ENCODE measurements around the gene SARS2. TPM values are rescaled to one million over a fixed set of nuclear protein-coding genes. Genes with fewer than 3 reads are reported as not detected.

The SARS2 gene
- total RNA-seq, 1 donor from 2014 or later, result 36.7 TPM

DNA sequence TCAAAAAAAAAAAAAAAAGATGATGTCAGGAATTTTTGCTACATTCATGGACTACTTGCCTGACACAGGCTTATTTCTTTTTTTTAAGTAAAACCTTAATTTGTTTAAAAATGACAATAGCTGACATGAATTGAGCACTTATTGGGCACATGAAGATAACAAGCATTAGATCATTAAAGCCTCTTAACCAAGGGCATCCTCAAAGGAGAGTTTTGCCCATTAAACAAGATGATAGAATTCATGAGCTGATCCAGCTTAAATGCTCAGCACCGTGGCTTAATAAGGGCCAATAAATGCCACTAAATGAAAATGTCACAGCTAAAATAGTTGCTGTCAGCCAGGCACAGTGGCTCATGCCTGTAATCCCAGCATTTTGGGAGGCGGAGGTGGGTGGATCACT is 25.7 kb upstream of the SARS2 start:
- TF ChIP-seq, protein P1, sequence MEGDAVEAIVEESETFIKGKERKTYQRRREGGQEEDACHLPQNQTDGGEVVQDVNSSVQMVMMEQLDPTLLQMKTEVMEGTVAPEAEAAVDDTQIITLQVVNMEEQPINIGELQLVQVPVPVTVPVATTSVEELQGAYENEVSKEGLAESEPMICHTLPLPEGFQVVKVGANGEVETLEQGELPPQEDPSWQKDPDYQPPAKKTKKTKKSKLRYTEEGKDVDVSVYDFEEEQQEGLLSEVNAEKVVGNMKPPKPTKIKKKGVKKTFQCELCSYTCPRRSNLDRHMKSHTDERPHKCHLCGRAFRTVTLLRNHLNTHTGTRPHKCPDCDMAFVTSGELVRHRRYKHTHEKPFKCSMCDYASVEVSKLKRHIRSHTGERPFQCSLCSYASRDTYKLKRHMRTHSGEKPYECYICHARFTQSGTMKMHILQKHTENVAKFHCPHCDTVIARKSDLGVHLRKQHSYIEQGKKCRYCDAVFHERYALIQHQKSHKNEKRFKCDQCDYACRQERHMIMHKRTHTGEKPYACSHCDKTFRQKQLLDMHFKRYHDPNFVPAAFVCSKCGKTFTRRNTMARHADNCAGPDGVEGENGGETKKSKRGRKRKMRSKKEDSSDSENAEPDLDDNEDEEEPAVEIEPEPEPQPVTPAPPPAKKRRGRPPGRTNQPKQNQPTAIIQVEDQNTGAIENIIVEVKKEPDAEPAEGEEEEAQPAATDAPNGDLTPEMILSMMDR (IDR thresholded peaks at IDR 0.05; ENCODE audit: unreplicated experiment), result no peak
- H3K27me3 Mint-ChIP-seq (ENCODE audit: unreplicated experiment), result no peaks in the 10 kb centered on the region
- peaks cover 6% of the 10 kb centered on the region for H3K36me3 Mint-ChIP-seq (ENCODE audit: low read depth, unreplicated experiment)
- H3K27ac Mint-ChIP-seq (ENCODE audit: unreplicated experiment), result no peak overlapping the region
- H3K4me3 Mint-ChIP-seq (ENCODE audit: unreplicated experiment), result no peak overlapping the region
- no peak for DNase-seq (ENCODE audit: low spot score)
- H3K9me3 Mint-ChIP-seq (ENCODE audit: unreplicated experiment), result no peaks in the 10 kb centered on the region
- H3K4me1 Mint-ChIP-seq (ENCODE audit: unreplicated experiment), result peaks cover 5% of the 10 kb centered on the region

DNA sequence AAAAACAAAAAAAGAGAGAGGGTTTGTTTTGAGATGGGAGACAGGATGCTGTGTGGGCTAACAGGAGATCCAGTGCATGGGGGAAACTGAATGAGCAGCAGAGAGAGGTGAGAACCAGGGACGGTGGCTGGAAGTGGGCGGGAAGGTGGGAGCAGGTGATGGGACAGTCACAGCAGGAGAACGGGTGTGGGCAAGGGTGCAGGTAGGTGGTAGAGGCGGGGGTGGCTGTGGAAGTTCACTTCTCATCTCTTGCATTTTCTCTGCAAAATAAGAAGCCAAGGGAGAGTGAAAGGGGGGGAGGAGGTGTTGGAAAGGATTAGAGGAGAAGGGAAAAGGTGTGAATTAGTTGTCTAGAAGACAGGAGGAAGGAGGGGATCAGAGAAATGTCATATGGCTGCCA is 23.1 kb upstream of the SARS2 start:
- peaks cover 6% of the 10 kb centered on the region for H3K36me3 Mint-ChIP-seq (ENCODE audit: low read depth, unreplicated experiment)

DNA sequence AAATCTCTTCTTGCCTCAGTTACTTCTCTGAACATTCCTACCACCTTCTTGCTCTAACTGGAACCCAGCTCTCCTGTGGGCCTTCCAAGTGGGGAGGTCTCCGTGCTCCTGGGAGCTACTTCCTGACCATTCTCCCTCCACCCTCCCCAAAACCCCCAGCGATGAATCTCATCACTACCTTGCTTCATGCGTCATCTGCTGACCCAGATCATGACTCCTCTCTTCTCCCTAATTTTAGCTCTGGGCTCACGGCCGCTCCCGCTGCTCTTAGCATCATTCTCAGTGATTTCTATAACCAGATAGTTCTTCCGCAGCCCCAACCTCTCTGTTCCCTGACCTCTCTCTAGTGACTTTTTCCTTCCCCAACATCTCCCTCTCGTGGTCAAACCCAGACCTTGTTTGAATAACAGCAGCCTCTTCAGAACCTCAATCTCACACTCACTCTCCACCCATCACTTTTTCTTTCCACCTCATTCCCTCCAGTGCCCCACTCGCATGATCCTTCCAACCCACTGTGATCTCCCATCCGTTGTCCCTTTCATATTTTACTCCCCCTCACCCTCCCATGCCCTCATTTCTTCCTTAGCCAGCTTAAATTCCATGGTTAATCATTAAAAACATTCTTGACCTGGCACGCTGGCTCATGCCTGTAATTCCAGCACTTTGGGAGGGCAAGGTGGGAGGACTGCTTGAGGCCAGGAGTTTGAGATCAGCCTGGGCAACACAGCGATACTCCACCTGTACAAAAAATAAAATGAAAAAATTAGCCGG is 22.0 kb upstream of the SARS2 start:
- Mint-ChIP-seq H3K27me3 (ENCODE audit: unreplicated experiment) (peaks cover 7% of the 10 kb centered on the region), H3K9me3 (ENCODE audit: unreplicated experiment) (no peaks in the 10 kb centered on the region), H3K4me1 (ENCODE audit: unreplicated experiment) (peaks cover 8% of the 10 kb centered on the region), H3K36me3 (ENCODE audit: low read depth, unreplicated experiment) (peaks cover 6% of the 10 kb centered on the region), H3K4me3 (ENCODE audit: unreplicated experiment) (peak overlapping the region; percentile 45), H3K27ac (ENCODE audit: unreplicated experiment) (no peak overlapping the region)
- peak; percentile 53 for DNase-seq (ENCODE audit: low spot score)
- TF ChIP-seq, protein P1 (IDR thresholded peaks at IDR 0.05; ENCODE audit: unreplicated experiment), result peak; percentile 26

More for the DNA sequence above, 23.1 kb upstream of the SARS2 start:
- no peaks in the 10 kb centered on the region for H3K9me3 Mint-ChIP-seq (ENCODE audit: unreplicated experiment)
- no peak overlapping the region for H3K27ac Mint-ChIP-seq (ENCODE audit: unreplicated experiment)
- H3K27me3 Mint-ChIP-seq (ENCODE audit: unreplicated experiment), result peaks cover 4% of the 10 kb centered on the region
- TF ChIP-seq, protein P1 (IDR thresholded peaks at IDR 0.05; ENCODE audit: unreplicated experiment), result no peak
- peaks cover 8% of the 10 kb centered on the region for H3K4me1 Mint-ChIP-seq (ENCODE audit: unreplicated experiment)
- H3K4me3 Mint-ChIP-seq (ENCODE audit: unreplicated experiment), result no peak overlapping the region
- no peak for DNase-seq (ENCODE audit: low spot score)

DNA sequence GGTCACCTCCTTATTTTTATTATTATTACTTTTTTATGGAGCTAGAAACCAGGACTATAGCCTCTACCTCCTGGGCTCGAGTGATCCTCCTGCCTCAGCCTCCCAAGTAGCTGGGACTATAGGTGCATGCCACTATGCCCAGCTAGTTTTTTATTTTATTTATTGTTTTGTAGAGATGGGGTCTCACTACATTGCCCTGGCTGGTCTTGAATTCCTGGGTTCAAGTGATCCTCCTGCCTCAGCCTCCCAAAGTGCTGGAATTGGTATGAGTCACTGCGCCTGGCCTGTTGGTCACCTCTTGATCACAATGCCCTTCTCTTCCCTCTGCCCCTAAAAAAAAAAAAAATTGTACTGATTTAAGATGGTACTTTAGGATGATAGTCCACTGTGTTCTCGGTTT is 20.6 kb upstream of the SARS2 start:
- TF ChIP-seq, protein P1 (IDR thresholded peaks at IDR 0.05; ENCODE audit: unreplicated experiment), result no peak
- H3K27me3 Mint-ChIP-seq (ENCODE audit: unreplicated experiment), result peaks cover 10% of the 10 kb centered on the region

More for the DNA sequence above, 20.6 kb upstream of the SARS2 start:
- no peaks in the 10 kb centered on the region for H3K9me3 Mint-ChIP-seq (ENCODE audit: unreplicated experiment)
- peaks cover 8% of the 10 kb centered on the region for H3K4me1 Mint-ChIP-seq (ENCODE audit: unreplicated experiment)
- no peak overlapping the region for H3K4me3 Mint-ChIP-seq (ENCODE audit: unreplicated experiment)
- DNase-seq (ENCODE audit: low spot score), result no peak
- no peak overlapping the region for H3K27ac Mint-ChIP-seq (ENCODE audit: unreplicated experiment)
- peaks cover 6% of the 10 kb centered on the region for H3K36me3 Mint-ChIP-seq (ENCODE audit: low read depth, unreplicated experiment)

Measured in endothelial cell (in vitro differentiated cells).